MM.1S (cell line): Measurements from ENCODE around the gene SGK1.
A peak's percentile ranks its signal among the peaks of the same experiment; 100 is the strongest.

Source experiments
- DNase-seq: peaks from one replicate; pipeline ENCODE4 v3.0.0-alpha.2; 2015
- H2AFZ ChIP-seq: fragments of 300-600 bp; sonication (generic); 2 replicates; pipeline ENCODE4 v1.6.0; 2016; ENCODE audit warnings: antibody characterized with exemption, low read length
- H3F3A ChIP-seq: fragments of 300-600 bp; sonication (generic); 2 replicates; pipeline ENCODE4 v1.6.1; 2016; ENCODE audit warnings: mild to moderate bottlenecking, antibody characterized with exemption, low read length, moderate library complexity, mixed read lengths; ENCODE audit not compliant: insufficient read depth
- H3K27ac ChIP-seq: fragments of 300-600 bp; sonication (generic); 2 replicates; pipeline ENCODE4 v1.5.1; 2016; ENCODE audit warnings: mild to moderate bottlenecking, low read length
- H3K27me3 ChIP-seq: fragments of 300-600 bp; sonication (generic); replicated peaks from 2 replicates; pipeline ENCODE4 v1.6.0; 2016; ENCODE audit warnings: low read length; ENCODE audit not compliant: insufficient read depth
- H3K36me3 ChIP-seq: fragments of 300-600 bp; sonication (generic); replicated peaks from 2 replicates; pipeline ENCODE4 v1.6.1; 2016; ENCODE audit warnings: mild to moderate bottlenecking, low read length, mixed read lengths; ENCODE audit not compliant: insufficient read depth
- H3K4me1 ChIP-seq: fragments of 300-600 bp; sonication (generic); 2 replicates; pipeline ENCODE4 v1.6.1; 2016; ENCODE audit warnings: low read length, mixed read lengths
- H3K4me2 ChIP-seq: fragments of 300-600 bp; sonication (generic); 2 replicates; pipeline ENCODE4 v1.6.0; 2016; ENCODE audit warnings: low read depth, low read length
- H3K4me3 ChIP-seq: fragments of 300-600 bp; sonication (generic); 2 replicates; pipeline ENCODE4 v1.5.1; 2016; ENCODE audit warnings: low read length, mixed read lengths
- H3K79me2 ChIP-seq: fragments of 300-600 bp; sonication (generic); 2 replicates; pipeline ENCODE4 v1.6.1; 2016; ENCODE audit warnings: mixed run types, low read length, mixed read lengths
- H3K9ac ChIP-seq: fragments of 300-600 bp; sonication (generic); 2 replicates; pipeline ENCODE4 v1.6.1; 2016; ENCODE audit warnings: low read length, mixed read lengths
- H3K9me2 ChIP-seq: fragments of 300-600 bp; sonication (generic); replicated peaks from 2 replicates; pipeline ENCODE4 v1.6.1; 2016; ENCODE audit warnings: mild to moderate bottlenecking, low read length, mixed read lengths; ENCODE audit not compliant: insufficient read depth
- H3K9me3 ChIP-seq: fragments of 300-600 bp; sonication (generic); replicated peaks from 2 replicates; pipeline ENCODE4 v1.6.1; 2016; ENCODE audit warnings: mild to moderate bottlenecking, low read length, mixed read lengths; ENCODE audit not compliant: insufficient read depth
- H4K20me1 ChIP-seq: fragments of 300-600 bp; sonication (generic); 2 replicates; pipeline ENCODE4 v1.6.1; 2016; ENCODE audit warnings: mild to moderate bottlenecking, low read length, moderate library complexity, mixed read lengths; ENCODE audit not compliant: insufficient read depth
- EZH2 ChIP-seq: fragments of 300-600 bp; sonication (generic); optimal IDR thresholded peaks from 2 replicates; pipeline ENCODE3; 2017; ENCODE audit warnings: low read depth, mild to moderate bottlenecking, antibody characterized with exemption, low read length, mixed read lengths
- EZH2phosphoT487 ChIP-seq: fragments of 300-600 bp; sonication (generic); IDR thresholded peaks from 2 replicates; pipeline ENCODE4 v1.6.1; 2018; ENCODE audit warnings: antibody characterized with exemption, low read length
- TF ChIP-seq, protein P1 (sequence below): fragments of 300-600 bp; sonication (generic); IDR thresholded peaks from 2 replicates; pipeline ENCODE4 v1.5.1; 2016; ENCODE audit warnings: antibody characterized with exemption, low read length, mixed read lengths

SGK1 gene

DNA sequence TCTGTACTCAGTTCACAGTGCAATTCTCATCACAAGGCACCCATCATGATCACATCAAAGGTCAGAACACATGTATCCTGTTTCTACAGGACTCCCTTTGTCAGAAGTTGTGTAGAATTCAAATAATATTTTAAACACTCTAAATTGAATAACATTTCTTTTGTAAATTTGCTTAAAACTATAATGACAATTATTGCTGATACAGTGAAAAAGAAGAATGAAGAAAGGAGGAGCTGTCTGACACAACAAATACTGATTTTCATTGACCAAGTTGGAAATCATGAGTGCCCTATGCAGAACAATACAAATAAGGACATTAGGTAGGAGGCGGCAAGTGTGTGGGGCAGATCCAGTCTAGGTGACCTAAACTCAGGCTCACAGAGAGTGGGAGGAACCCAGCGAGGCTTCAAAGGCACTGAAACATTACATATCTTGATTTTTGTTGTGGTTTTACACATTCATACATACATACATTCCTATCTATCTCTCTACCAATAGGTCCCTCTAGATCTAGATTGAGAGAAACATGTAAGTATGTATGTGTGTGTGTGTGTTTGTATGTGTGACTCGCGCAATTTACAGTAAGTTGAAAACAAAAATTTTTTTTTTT is 186.3 kb downstream of the SGK1 start:
- Histone ChIP-seq H2AFZ (no peak overlapping the region), H4K20me1 (no peaks in the 10 kb centered on the region), H3K27ac (no peak overlapping the region), H3K27me3 (no peaks in the 10 kb centered on the region), H3K36me3 (no peaks in the 10 kb centered on the region), H3K79me2 (no peaks in the 10 kb centered on the region), H3K9me3 (no peaks in the 10 kb centered on the region), H3K4me3 (no peak overlapping the region), H3K4me1 (peaks cover 12% of the 10 kb centered on the region), H3K9me2 (no peaks in the 10 kb centered on the region), H3F3A (no peaks in the 10 kb centered on the region), H3K4me2 (no peak overlapping the region), H3K9ac (no peak overlapping the region)
- TF ChIP-seq EZH2 (no peak), EZH2phosphoT487 (no peak)
- TF ChIP-seq, protein P1, sequence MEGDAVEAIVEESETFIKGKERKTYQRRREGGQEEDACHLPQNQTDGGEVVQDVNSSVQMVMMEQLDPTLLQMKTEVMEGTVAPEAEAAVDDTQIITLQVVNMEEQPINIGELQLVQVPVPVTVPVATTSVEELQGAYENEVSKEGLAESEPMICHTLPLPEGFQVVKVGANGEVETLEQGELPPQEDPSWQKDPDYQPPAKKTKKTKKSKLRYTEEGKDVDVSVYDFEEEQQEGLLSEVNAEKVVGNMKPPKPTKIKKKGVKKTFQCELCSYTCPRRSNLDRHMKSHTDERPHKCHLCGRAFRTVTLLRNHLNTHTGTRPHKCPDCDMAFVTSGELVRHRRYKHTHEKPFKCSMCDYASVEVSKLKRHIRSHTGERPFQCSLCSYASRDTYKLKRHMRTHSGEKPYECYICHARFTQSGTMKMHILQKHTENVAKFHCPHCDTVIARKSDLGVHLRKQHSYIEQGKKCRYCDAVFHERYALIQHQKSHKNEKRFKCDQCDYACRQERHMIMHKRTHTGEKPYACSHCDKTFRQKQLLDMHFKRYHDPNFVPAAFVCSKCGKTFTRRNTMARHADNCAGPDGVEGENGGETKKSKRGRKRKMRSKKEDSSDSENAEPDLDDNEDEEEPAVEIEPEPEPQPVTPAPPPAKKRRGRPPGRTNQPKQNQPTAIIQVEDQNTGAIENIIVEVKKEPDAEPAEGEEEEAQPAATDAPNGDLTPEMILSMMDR, result no peak
- DNase-seq, result no peak

DNA sequence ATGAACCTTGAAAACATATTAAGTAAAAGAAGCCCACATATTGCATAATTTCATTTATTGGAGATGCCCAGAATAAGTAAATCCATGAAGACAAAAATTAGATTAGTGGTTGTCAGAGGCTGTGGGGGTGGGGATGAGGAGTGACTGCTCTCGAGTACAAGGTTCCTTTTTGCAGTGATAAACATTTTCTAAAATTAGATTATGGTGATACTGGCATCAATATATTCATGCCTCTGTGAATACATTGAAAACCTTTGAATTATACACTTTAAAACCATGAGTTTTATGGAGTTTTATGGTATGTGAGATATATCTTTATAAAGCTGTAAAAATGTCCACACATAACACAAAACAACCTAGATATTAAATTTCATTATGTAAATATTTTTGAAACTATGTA is 189.8 kb downstream of the SGK1 start:
- Histone ChIP-seq H3K4me3 (no peak overlapping the region), H2AFZ (no peak overlapping the region), H3F3A (no peaks in the 10 kb centered on the region), H3K9ac (no peak overlapping the region), H3K4me2 (0 out of 2 replicates have a peak overlapping the region, but pooled peaks have one; percentile 16), H3K36me3 (no peaks in the 10 kb centered on the region), H3K9me2 (no peaks in the 10 kb centered on the region), H3K27me3 (no peaks in the 10 kb centered on the region), H4K20me1 (no peaks in the 10 kb centered on the region), H3K27ac (no peak overlapping the region), H3K9me3 (no peaks in the 10 kb centered on the region), H3K4me1 (peaks cover 8% of the 10 kb centered on the region), H3K79me2 (no peaks in the 10 kb centered on the region)
- no peak for TF ChIP-seq EZH2phosphoT487
- TF ChIP-seq, protein P1, result no peak
- TF ChIP-seq EZH2, result no peak
- DNase-seq, result no peak

DNA sequence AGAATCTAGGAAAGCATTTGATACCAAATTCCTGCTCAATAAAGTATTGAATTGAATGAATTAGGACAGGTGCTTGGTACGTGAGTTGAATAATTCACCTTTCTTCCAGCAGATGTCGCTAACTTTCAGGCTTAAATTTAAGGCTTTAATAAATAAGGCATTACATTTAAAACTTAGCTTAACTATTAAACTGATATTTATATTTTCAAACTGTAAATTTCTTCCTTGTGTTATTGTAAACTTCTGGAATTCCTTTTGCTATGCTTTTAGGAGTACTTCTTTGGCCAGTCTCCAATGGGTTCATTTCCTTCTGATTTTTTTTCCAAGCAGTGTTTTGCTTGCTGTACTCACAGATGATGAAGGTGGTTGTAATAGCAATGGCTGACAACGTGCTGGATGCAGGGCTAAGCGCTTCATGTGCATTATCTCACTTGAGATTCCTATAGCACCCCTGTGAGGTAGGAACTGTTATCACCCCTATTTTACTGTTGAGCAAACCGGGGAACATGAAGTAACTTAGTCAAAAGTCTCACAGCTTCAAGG is 194.2 kb downstream of the SGK1 start:
- Histone ChIP-seq H3K4me3 (no peak overlapping the region), H4K20me1 (no peaks in the 10 kb centered on the region), H2AFZ (peak overlapping the region; percentile 33; the same call in 1 of the 2 replicates), H3K27me3 (no peaks in the 10 kb centered on the region), H3K27ac (no peak overlapping the region), H3K4me1 (no peaks in the 10 kb centered on the region), H3K9ac (no peak overlapping the region), H3K79me2 (no peaks in the 10 kb centered on the region), H3F3A (no peaks in the 10 kb centered on the region), H3K9me2 (no peaks in the 10 kb centered on the region), H3K4me2 (no peak overlapping the region), H3K9me3 (no peaks in the 10 kb centered on the region), H3K36me3 (no peaks in the 10 kb centered on the region)
- TF ChIP-seq EZH2, result no peak
- TF ChIP-seq EZH2phosphoT487, result no peak
- TF ChIP-seq, protein P1, result peak; percentile 71
- peak; percentile 75 for DNase-seq
